Colon (tissue), 2 donors: ENCODE measurements around the gene MRPL16.
"Not testable (repeated sequence)": the region's sequence is repeated elsewhere in the genome, so short reads cannot be mapped to it uniquely, and the experiment has no call there.

Experiments
- FAIRE-seq: peaks from 2 replicates; lab custom pipeline; 2012; peaks lifted over from hg19 to GRCh38; lab: Jason Lieb, UNC
- donor health status: control.
- donor health status: control.

Gene MRPL16

GRCh38 chr11:59810911-59811259, 307 bp upstream of the MRPL16 start:
- FAIRE-seq, result no peak

DNA sequence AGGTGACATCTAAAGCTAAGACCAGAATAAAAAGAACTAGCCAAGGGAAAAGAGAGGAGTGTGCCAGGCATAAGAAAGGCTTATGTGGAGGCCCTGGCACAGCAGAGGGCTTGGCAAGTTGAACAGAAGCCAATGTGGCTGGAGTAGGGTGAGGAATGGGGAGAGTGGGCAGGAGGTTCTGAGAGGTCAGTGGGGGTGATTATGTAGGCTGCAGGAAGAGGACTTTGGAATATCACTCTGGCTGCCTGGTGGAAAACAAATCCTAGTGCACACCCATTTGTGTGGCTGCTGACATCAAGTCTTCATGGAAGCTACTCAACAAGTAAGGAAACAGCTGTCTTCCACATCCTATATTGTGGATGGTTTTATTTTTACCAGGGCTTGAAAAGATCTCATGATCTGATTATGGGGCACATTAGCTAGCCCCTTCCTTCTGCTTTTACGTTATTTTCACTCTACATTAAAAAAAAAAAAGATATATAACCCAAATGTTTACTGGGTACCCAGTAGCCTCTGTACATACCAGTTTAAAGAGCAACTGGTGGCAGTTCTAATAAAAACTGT, 3.4 kb downstream of the MRPL16 start:
- FAIRE-seq, result no peak

- FAIRE-seq, result no peak
Measured at GRCh38 chr11:59804061-59804460, 6.5 kb downstream of the MRPL16 start.

- no peak for FAIRE-seq
Measured at GRCh38 chr11:59802639-59803176, 7.9 kb downstream of the MRPL16 start.

GRCh38 chr11:59801981-59802638, 8.5 kb downstream of the MRPL16 start:
- no peak for FAIRE-seq

GRCh38 chr11:59801160-59801706, 9.3 kb downstream of the MRPL16 start:
- no peak for FAIRE-seq

DNA sequence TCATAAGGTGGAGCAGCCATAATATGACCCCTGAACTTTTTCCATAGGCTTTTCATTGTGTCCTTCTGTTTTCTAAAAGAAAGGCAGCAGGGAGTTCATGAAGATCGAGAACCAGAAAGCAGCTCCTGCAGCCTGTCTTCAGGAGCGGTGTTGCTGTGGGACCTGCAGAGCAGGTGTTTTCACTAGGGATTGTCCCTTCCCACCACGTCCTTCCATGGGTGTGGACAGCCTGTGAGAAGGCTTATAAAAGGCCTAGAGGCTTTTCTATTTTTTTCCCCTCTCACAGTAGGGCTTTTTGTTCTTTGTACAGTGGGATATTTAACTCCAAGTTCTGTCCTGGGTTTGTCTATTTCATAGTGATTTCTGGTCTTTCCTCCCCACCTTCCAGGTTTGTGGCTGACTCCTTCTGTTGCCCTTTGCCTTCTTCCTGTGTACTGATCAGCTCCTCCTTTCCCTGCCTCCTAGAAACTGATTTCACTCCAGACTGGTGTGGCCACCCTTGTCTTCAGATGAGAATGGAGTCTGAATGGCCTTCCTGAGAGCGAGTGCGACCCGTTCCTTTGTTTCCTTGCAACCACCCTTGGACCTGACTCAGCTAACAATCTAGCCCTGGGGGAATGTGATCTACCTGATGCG, 10.1 kb downstream of the MRPL16 start:
- no peak for FAIRE-seq

GRCh38 chr11:59794417-59794816, 16.2 kb downstream of the MRPL16 start:
- FAIRE-seq, result no peak

GRCh38 chr11:59792507-59792906, 18.1 kb downstream of the MRPL16 start:
- FAIRE-seq, result no peak

DNA sequence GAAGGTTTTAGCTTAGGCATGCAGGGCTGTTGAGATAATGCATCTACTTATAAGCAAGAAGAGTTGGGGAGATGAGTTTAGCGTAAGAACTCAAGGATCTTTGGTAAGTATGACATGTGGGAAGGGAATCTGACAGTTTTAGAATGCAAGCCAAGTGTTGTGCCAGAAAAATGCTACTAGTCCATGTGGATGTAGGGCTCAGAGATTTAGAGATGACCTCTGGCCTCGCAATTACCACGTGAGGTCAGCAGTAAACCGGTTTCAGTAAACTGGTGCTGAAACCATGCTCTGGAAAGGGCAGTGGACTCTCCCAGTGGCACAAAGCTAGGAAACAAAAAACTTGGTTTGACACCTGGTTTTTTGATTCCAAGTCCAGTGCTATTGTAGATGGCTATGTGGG, 18.9 kb downstream of the MRPL16 start:
- no peak for FAIRE-seq

DNA sequence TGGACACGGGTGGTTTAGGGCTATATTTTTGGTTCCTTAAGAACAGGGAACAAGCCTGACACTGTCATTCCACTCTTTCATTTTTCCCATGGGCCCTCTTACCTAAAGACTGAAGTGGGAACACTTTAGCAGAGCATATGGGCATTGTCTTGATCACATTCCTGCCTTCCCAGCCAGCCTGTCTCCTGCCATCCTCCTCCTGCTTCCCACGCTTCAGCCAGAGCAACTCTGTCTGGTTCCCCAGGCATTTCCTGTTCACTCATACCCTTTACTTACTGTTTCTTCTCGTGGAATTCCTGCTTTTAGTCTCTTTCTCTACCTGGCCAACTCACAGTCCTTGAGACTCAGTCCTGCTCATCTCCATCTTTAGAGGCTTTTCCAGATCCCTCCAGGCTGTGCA, 22.8 kb downstream of the MRPL16 start:
- no peak for FAIRE-seq

DNA sequence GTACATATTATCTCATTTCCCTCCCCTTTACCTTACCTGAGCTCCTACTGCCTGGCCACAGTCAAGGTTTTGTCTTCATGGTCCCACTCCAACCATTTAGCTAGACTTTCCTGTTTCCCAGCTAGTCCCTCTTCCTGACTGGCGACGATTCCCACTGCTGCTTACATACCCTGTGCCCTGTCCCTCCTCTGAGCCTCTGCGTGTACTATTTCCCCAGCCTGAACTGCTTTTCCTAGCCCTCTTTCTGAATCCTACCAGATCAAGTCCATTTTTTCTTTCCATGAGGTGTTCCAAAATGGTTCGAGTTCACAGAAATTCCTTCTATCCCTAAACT, 23.4 kb downstream of the MRPL16 start:
- no peak for FAIRE-seq

GRCh38 chr11:59785818-59786217, 24.8 kb downstream of the MRPL16 start:
- no peak for FAIRE-seq

- not testable (repeated sequence) for FAIRE-seq
Measured at GRCh38 chr11:59784441-59784840, 26.1 kb downstream of the MRPL16 start.

DNA sequence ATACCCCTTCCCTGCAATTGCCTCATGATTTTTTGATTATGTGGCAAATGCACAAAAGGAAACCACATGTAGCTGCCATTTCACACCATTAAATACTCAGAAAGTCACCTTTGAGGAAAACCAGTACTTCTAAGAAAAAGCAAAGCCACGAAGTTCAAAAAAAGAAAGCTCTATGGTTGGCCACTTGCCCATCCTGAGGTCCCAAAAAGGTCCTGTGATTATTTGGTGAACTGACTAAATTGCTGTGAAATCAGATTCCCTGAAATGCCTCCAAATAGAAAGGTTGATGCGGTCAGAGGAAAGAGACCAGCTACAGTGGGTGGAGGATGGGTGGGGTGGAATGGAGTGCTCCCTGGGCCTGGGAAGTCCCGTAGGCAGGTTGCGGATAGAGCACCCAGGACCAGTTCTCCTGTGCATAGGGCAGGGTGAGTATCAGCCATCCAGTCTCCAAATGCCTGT, 26.9 kb downstream of the MRPL16 start:
- FAIRE-seq, result no peak

DNA sequence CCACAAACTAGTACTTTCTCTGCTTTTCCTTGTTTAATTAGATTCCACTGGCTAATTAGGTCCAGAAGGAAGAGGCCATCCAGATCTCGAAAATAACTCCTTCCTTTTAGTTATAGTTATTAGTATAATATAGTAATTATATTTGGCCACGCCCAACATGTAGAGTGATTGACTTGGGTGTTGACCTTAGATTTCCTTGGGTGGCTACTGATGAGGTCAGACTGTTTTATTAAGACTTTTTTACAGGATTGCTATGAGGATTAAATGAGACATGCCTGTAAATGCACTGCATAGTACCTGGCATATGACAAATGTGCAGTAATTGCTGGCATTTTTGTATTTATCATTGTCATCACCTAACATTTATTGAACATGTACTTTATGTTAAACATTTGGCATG, 28.5 kb downstream of the MRPL16 start:
- no peak for FAIRE-seq

DNA sequence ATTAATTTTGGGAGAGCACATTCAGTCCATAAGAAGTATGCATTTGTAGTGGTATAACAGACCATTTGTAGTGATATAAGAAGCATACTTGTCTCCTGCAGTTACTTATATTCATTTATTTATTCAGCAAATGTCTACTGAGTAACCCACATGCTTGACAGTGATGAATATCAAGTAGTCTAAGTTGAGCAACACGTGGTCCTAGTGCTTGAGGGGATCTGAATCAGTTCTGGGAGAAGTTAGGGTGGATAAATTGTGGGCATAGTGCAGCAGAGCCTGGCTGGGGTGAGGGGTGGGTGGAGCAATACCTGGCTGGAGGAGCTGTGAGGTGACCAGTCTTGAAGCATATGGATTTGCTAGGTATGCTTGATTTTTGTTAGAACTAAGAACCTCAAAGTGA, 31.1 kb downstream of the MRPL16 start:
- no peak for FAIRE-seq

DNA sequence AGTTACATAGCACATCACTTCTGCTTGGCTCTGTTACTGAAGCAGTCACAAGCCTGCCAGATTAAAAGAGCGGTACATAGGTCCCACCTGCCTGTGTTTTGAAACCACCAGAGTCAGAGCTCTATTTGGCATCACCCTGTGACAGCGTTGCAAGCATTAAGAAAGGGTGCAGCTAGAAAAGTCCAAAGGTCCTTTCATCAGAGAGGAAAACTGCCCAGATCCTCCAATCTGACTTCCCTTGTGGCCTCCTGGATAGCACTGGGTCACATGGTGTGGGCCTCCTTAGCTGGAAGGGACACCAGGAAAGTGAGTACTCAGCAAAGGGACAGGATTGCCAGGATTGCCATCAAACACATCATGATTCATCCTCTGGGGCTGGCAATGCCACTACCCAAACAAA, 32.5 kb downstream of the MRPL16 start:
- no peak for FAIRE-seq

DNA sequence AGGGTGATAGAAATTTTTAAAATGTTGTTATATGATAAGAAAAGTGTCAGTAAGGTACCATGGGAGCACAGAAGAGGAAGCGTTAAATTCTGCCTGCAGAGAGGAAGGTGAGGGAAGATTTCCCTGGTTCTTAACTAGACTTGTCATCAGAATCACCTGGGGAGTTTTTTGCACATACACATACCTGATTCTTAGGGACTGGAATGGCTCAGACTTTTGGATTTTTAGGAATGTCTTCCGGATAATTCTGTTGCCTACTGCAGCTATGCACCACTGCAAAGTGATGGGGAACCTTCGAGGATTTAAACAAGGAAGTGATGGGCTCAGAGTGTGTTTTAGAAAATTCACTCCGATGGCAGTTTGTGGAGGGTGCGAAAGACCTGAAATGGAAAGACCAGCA, 33.5 kb downstream of the MRPL16 start:
- no peak for FAIRE-seq

- FAIRE-seq, result no peak
Measured at GRCh38 chr11:59776210-59777066, 34.1 kb downstream of the MRPL16 start.

DNA sequence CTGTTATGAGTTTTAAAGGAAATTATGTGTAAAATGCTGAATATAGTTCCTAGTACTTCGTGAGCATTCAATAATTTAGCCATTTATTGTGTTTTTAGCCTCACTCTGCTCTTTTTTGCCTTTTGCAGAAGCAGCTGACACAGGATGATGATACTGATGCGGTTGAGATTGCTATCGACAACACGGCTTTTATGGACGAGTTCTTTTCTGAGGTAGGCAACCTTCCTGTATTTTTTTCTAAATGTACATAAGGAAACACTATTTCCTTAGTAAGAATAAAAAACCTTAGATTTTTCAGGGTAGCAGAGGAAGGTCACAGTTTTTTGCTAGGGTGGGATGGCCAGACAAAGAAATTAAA, 37.5 kb downstream of the MRPL16 start:
- no peak for FAIRE-seq

- no peak for FAIRE-seq
Measured at GRCh38 chr11:59771605-59772004, 39.0 kb downstream of the MRPL16 start.

DNA sequence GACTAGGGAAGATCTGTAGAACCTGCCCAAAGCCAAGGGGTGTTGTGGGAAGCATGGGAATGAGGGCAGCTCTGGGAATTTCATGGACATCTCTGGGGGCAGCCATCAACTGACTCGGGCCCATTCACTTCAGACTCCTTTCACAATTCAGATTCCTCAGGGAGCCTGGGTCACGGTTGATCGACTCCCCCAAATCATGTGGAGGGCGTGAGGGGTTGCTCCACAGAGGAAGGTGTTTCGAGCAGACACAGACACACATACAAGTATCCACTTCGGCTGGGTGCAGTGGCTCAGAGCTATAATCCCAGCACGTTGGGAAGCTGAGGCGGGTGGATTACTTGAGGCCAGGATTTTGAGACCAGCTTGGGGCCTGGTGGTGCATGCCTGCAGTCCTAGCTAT, 39.7 kb downstream of the MRPL16 start:
- FAIRE-seq, result no peak
